Measurements from ENCODE around the gene GRAMD2B.
"Not testable (repeated sequence)": the region's sequence is repeated elsewhere in the genome, so short reads cannot be mapped to it uniquely, and the experiment has no call there.

Gene GRAMD2B

DNA sequence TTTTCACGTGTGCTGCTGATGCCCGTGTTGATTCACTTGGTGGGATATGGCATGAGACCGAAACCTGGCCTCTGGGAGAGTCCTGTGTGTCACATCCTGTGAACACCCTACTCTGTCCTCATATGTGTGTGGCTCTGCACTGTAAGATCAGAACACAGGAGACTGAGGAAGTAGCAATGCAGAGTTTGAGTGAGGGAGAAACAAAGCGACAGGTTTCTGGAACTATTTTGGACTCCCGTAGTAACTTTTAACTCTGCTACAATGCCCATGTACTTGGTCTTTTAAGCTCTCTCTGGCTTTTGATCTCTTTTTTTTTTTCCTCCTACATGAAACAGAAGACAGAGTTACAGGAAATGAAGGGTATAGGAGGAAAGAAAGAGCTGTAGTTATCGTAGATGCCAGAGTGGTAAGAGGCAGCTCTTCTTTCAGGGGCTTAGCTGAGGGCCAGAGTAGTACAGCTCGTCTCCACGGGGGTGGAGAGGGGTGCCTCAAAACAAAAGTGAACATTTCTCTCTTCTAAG is 26.6 kb downstream of the GRAMD2B start:
- in situ Hi-C loops (cut with MboI; ENCODE audit: low sequenced_read_pairs): no loop called here

DNA sequence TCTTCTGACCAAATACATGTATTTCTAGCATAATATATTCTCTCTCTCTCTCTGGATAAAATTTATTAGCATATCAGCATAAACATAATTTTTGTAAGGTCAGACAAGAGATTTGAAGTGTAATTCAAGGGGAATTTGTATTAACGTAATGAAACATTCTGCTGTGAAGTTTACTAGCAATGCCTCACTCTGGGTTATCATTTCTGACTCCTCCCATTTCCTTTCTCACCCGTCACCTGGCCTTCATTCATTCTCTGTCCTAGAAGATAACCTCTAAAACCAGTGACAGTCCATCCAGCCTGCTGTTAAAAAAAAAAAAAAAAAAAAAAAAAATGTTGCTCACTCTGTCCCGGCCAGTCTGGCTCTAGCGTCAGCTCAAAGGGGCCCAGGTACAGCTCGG is 27.1 kb downstream of the GRAMD2B start:
- in situ Hi-C loops (cut with MboI; ENCODE audit: low sequenced_read_pairs): no loop called here

DNA sequence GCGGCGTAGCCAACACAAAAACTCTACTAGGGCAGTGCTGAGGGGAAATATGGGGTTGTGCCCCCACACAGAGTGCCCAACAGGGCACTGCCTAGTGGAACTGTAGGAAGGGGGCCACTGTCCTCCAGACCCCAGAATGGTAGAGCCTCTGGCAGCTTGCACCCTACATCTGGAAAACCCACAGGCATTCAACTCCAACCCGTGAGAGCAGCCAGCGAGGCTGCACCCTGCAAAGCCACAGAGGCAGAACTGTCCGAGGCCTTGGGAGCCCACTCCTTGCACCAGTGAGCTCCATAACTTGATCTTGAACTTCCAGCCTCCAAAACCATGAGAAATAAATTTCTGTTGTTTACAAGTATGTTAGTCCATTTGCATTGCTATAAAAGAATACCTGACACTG is 27.7 kb downstream of the GRAMD2B start:
- in situ Hi-C loops (cut with MboI; ENCODE audit: low sequenced_read_pairs): no loop called here

GRCh38 chr5:126452477-126452876 is 29.3 kb downstream of the GRAMD2B start:
- in situ Hi-C loops (cut with MboI; ENCODE audit: low sequenced_read_pairs): no loop called here

DNA sequence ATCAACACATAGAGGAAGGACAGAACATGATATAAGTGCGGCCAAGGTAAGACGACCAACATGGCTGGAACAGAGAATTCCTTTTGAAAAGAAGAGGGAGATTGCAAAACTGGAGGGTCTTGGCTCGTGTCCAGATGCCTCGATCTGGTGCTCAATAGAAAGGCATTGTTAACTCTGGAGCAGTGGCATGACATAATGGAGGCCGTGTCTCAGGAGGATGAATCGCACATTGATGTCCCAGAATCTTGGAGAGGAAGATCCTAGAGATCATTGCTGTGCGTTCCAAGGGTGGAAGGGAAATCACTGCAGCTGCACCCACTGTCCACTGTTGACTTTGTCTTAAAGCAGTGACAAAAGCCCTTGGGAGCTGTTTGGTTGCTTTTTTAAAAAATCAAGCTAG is 30.9 kb downstream of the GRAMD2B start:
- in situ Hi-C loops (cut with MboI; ENCODE audit: low sequenced_read_pairs): no loop called here

- in situ Hi-C loops (cut with MboI; ENCODE audit: low sequenced_read_pairs): no loop called here
Measured at GRCh38 chr5:126454535-126454934, 31.3 kb downstream of the GRAMD2B start.

DNA sequence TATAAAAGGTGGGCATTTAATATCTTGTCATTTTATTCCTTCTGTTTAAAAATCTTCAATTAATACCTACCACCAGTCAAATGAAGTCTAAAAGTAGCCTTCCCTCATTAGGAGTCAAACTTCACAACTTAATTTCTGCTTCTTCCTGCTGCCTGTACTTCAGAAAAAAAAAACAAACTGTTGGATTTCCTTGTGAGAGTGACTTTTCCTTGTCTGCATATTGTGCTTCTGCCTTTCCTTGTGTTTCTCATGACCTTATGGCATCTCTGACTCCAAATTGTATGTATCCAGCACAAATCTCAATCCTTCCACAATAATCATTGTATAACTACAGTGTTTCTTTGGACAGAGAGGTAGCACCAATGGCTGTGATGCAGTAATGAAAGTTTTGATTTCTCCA is 32.1 kb downstream of the GRAMD2B start:
- in situ Hi-C loops (cut with MboI; ENCODE audit: low sequenced_read_pairs): no loop called here

GRCh38 chr5:126455728-126456127 is 32.5 kb downstream of the GRAMD2B start:
- in situ Hi-C loops (cut with MboI; ENCODE audit: low sequenced_read_pairs): no loop called here

- in situ Hi-C loops (cut with MboI; ENCODE audit: low sequenced_read_pairs): no loop called here
Measured at GRCh38 chr5:126456217-126456820, 33.1 kb downstream of the GRAMD2B start.

- in situ Hi-C loops (cut with MboI; ENCODE audit: low sequenced_read_pairs): no loop called here
Measured at GRCh38 chr5:126460459-126460858, 37.2 kb downstream of the GRAMD2B start.

DNA sequence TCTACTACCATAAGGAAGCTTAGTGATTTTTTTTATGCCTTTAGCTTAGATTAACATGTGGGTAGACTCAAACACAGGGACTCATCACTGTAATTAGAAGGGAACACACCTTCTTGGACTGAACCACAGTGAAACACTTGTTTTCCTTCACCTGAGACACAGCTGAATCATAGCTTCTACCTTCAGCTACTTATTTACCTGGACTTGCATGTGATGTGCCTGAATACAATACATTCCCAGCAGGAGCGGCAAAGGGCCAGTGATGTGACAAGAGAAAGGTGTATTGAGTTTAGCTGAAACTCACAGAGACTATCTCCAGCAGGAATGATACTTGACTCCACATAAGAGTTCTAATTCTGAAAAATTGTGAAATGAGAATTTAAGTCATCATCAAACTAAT is 37.8 kb downstream of the GRAMD2B start:
- in situ Hi-C loops (cut with MboI; ENCODE audit: low sequenced_read_pairs): no loop called here

DNA sequence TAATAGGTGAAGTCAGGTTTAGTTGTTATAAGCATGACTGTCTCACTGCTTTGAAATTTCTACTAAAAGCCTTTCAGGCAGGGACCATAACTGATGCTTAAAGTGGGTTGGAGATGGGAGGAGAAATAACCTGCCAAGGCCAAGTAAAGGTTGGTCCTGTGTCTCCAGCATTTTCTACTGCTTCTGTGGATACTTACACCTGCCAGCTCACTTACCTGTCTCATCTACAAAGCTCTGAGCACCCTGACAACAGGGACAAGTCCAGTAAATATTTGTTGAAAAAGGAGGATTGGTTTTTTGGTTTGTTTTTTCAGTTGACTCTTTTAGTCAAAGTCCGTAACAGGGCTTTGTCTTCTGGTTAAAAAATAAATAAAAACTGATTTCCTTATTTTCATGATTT is 38.6 kb downstream of the GRAMD2B start:
- in situ Hi-C loops (cut with MboI; ENCODE audit: low sequenced_read_pairs): no loop called here

GRCh38 chr5:126462239-126463014 is 39.2 kb downstream of the GRAMD2B start:
- in situ Hi-C loops (cut with MboI; ENCODE audit: low sequenced_read_pairs): no loop called here

GRCh38 chr5:126464016-126464415 is 40.8 kb downstream of the GRAMD2B start:
- in situ Hi-C loops (cut with MboI; ENCODE audit: low sequenced_read_pairs): no loop called here

- in situ Hi-C loops (cut with MboI; ENCODE audit: low sequenced_read_pairs): no loop called here
Measured at GRCh38 chr5:126464959-126465358, 41.8 kb downstream of the GRAMD2B start.

- in situ Hi-C loops (cut with MboI; ENCODE audit: low sequenced_read_pairs): no loop called here
Measured at GRCh38 chr5:126468091-126468490, 44.9 kb downstream of the GRAMD2B start.

DNA sequence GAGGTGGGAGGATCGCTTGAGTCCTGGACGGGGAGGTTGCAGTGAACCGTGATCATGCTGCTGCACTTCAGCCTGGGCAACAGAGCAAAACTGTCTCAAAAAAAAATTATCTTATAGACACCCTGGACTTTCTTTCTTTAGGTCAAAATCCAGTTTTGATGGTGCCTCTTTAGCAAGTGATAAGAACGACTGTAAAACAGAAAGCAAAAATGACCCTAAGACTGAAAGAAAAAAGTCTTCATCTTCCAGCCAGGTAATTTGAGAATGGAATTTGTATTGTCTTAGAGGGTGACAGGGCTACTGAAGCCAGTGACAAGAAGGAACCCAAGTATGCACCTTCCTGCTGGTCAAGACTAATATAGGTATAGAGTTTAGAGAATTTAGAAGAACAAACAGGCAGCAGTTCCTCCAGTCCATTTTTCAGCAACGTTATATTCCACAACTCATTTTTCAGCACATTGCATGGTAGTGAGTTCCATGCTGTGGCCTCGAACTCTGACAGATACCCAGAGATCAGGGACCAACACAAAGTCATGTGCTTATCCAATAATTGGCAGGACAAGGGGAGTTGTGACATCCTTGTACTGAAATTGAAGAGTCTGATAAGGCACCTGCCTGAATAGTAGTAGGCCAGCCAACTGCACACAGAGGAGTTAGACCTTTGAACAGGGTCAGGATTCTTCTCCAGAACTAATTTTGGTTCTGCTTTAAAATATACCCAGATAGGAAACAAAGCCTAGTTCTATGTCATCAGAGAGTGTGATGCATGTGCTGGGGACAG is 46.5 kb downstream of the GRAMD2B start:
- in situ Hi-C loops (cut with MboI; ENCODE audit: low sequenced_read_pairs): no loop called here

DNA sequence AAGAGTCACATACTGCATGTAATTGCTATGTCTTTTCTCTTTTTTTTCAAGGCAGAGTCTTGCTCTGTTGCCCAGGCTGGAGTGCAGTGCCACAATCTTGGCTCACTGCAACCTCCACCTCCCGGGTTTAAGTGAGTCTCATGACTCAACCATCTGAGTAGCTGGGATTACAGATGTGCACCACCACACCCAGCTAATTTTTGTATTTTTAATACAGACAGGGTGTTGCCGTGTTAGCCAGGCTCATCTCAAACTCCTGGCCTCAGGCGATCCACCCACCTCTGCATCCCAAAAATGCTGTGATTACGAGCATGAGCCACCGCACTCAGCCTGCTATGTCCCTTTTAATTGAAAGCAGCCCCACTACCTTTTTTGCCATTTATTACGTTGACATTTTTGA is 47.3 kb downstream of the GRAMD2B start:
- in situ Hi-C loops (cut with MboI; ENCODE audit: low sequenced_read_pairs): not testable (repeated sequence)

- in situ Hi-C loops (cut with MboI; ENCODE audit: low sequenced_read_pairs): no loop called here
Measured at GRCh38 chr5:126471247-126471646, 48.0 kb downstream of the GRAMD2B start.

DNA sequence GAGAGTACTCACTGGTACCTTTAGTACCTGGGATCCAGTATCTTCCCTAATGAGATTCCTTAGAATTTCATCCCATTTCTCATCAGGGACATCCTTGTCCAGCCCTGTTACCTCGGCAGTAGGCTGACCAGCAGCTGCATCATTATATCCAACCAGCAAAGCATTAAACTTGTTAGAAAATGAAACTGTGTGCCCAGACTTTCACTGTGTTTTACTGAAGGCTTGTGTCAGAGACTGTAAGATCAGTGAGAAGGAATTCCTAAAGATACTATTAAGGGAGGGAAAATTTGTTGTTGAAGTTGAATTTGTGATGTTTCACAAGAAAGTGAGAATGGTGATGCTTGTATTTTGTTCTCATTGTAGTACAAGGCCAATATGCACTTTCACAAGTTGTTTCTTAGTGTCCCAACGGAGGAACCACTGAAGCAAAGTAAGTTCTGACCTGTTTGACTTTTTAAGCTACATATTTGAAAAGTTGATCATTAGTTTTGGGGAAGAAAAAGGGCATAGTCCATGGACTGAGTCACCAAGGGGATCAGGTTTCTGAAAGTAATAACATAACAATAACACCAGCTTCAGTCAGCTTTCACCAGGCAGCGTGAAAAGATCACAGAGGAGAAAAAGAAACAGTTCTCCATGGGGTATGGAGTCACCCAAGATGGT is 48.8 kb downstream of the GRAMD2B start:
- in situ Hi-C loops (cut with MboI; ENCODE audit: low sequenced_read_pairs): no loop called here

- in situ Hi-C loops (cut with MboI; ENCODE audit: low sequenced_read_pairs): no loop called here
Measured at GRCh38 chr5:126472538-126472889, 49.3 kb downstream of the GRAMD2B start.
